UCSD-AML1 (cell line): ENCODE results near the gene CERS4.

Experiments
- DNase-seq: peaks from one replicate; lab custom pipeline; 2025; ENCODE audit not compliant: unreplicated experiment; lab: John Stamatoyannopoulos, UW

The CERS4 gene

DNA sequence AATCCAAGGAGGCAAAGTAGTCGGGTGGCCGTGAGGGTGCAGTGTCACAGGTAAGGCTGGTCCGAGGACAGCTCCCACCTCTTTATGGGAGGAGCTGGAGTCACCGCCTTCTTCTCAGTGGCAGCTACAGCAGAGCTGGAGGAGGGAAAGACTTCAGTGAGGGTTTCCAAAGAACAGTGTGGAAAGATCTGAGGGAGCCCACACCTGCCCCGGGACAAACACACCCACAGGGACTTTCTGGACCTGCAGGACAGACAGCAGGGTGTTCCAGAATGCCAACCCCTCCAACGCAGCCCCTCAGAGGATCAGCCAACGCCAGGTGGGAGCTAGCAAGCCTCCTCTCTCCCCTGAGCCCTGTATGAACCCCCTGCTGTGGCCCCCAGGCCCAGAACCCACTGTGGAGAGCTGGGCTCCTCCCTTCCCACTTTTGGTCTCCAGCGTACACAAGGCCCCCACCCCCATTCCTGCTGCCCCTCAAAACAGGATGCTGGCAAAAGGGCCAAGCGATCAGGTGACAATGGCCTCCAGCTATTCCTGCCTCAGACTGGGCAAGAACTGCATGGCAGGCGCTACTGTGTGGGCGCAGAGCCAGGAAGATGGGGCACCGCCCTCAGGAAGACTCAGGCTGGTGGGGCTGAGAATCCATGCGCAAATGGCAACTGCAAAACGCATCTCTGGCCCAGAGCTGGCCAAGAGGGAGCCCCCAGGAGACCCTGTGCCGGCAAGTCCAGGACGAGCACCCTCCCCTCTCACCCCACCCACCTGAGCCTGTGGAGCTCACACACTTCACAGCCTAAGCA is 102.5 kb downstream of the CERS4 start:
- DNase-seq = no peak
